HepG2 (cell line): ENCODE results near the gene WNK2. TPM values are rescaled to one million over a fixed set of nuclear protein-coding genes. Genes with fewer than 3 reads are reported as not detected.

Experiments used
- ATAC-seq: fragments of 200-7000 bp; cut with Tn5 transposase; 3 replicates; pipeline ENCODE4 v1.9.1; 2020; ENCODE audit warnings: mild to moderate bottlenecking, moderate library complexity
- BruUV-seq: library from RNA; stranded (reverse); fragments of 400-500 nt; replicated peaks from 2 replicates; lab custom pipeline; 2021; lab: Mats Ljungman, UMichigan
- CTCF ChIA-PET: fragments of 300-600 bp; formaldehyde crosslinking; extraction: SDS; loops from one replicate; lab custom pipeline; 2021; ENCODE audit warnings: low total read pairs, inconsistent platforms, low intra/inter-chr PET ratio; lab: Yijun Ruan, JAX
- POLR2A ChIA-PET: fragments of 350-600 bp; sonication (Branson Sonifier 250); formaldehyde crosslinking; loops from one replicate; lab custom pipeline; 2020; ENCODE audit warnings: antibody characterized with exemption, inconsistent platforms; lab: Yijun Ruan, JAX
- DNase-seq: peaks from one replicate; pipeline ENCODE4 v3.0.0-alpha.2; 2015; ENCODE audit warnings: low spot score
- FAIRE-seq: peaks from 3 replicates; lab custom pipeline; 2011; peaks lifted over from hg19 to GRCh38; lab: Jason Lieb, UNC
- H2AFZ ChIP-seq: one replicate; pipeline ENCODE4 v1.6.1; 2011; ENCODE audit warnings: low read length, inconsistent platforms
- H3K27ac ChIP-seq: fragments of 300-600 bp; 3 replicates; pipeline ENCODE4 v1.8.0; 2011; ENCODE audit warnings: mixed run types, mild to moderate bottlenecking, mixed read lengths, low read length, inconsistent platforms; ENCODE audit not compliant: insufficient read depth; ENCODE audit errors: extremely low read length
- H3K27me3 ChIP-seq, 2 experiments: fragments of 200-600 bp in 1 of 2; 2 replicates in 1 of 2; 3 replicates in 1 of 2; pipeline versions ENCODE4 v1.6.0 to v1.8.0; 2011; ENCODE audit warnings: low read length in 2 of 2, mild to moderate bottlenecking in 2 of 2, moderate library complexity in 2 of 2, inconsistent platforms in 1 of 2; ENCODE audit not compliant: insufficient read depth in 2 of 2, control insufficient read depth in 1 of 2
- H3K36me3 ChIP-seq, 2 experiments: fragments of 200-600 bp in 1 of 2; replicated peaks in 1 of 2; 2 replicates in 1 of 2; 3 replicates in 1 of 2; pipeline versions ENCODE4 v1.5.1 to v1.8.0; 2011; ENCODE audit warnings: low read length in 2 of 2, inconsistent platforms in 1 of 2; ENCODE audit not compliant: insufficient read depth in 2 of 2, control insufficient read depth in 1 of 2
- H3K4me1 ChIP-seq: 2 replicates; pipeline ENCODE4 v1.5.1; 2012; ENCODE audit warnings: low read length, inconsistent platforms; ENCODE audit not compliant: insufficient read depth
- H3K4me2 ChIP-seq: 2 replicates; pipeline ENCODE4 v1.6.0; 2011; ENCODE audit warnings: low read depth, low read length, inconsistent platforms
- H3K4me3 ChIP-seq, 3 experiments: fragments of 200-600 bp in 1 of 3; sonication (generic), shearing (Covaris generic) in 1 of 3; replicated peaks in 1 of 3; 2 replicates each; pipeline ENCODE4 v1.5.1; 2011 to 2016; ENCODE audit warnings: low read length in 3 of 3, inconsistent platforms in 2 of 3, low read depth in 2 of 3, mild to moderate bottlenecking in 2 of 3, control low read depth in 1 of 3, mixed read lengths in 1 of 3; ENCODE audit not compliant: insufficient read depth in 1 of 3
- H3K79me2 ChIP-seq: one replicate; pipeline ENCODE4 v1.6.1; 2011; ENCODE audit warnings: low read length, inconsistent platforms; ENCODE audit not compliant: insufficient read depth
- H3K9ac ChIP-seq: 2 replicates; pipeline ENCODE4 v1.6.0; 2011; ENCODE audit warnings: mild to moderate bottlenecking, low read depth, low read length, inconsistent platforms; ENCODE audit not compliant: insufficient read depth
- H3K9me3 ChIP-seq: 2 replicates; pipeline ENCODE4 v1.5.1; 2012; ENCODE audit warnings: mild to moderate bottlenecking, low read length
- H4K20me1 ChIP-seq: 2 replicates; pipeline ENCODE4 v1.6.0; 2011; ENCODE audit warnings: inconsistent platforms, mild to moderate bottlenecking, low read length, moderate library complexity; ENCODE audit not compliant: insufficient read depth
- AGO2 ChIP-seq: fragments of 200-400 bp; formaldehyde crosslinking; optimal IDR thresholded peaks from 2 replicates; pipeline ENCODE3; 2017; ENCODE audit warnings: mild to moderate bottlenecking, low read depth, low read length, moderate library complexity
- ARHGAP35 ChIP-seq: sonication (generic); formaldehyde crosslinking; IDR thresholded peaks from 2 replicates; pipeline ENCODE4 v1.9.0; 2022; ENCODE audit warnings: mild to moderate bottlenecking, inconsistent platforms, moderate library complexity, missing genetic modification reagents, borderline replicate concordance
- HNF4G ChIP-seq, 2 experiments: sonication (generic) in 1 of 2; formaldehyde crosslinking in 1 of 2; IDR thresholded peaks; 2 replicates each; pipeline versions ENCODE4 v1.4.0 to v1.6.1; 2011 to 2020; ENCODE audit warnings: borderline replicate concordance in 2 of 2, low read depth in 2 of 2, mild to moderate bottlenecking in 2 of 2, low read length in 1 of 2, missing genetic modification reagents in 1 of 2, moderate library complexity in 1 of 2
- IKZF4 ChIP-seq: sonication (generic); formaldehyde crosslinking; IDR thresholded peaks from 2 replicates; pipeline ENCODE4 v1.5.1; 2020; ENCODE audit warnings: borderline replicate concordance, mild to moderate bottlenecking, low read depth, missing genetic modification reagents; ENCODE audit errors: not compliant biosample characterization
- JARID2 ChIP-seq: sonication (generic); formaldehyde crosslinking; IDR thresholded peaks from 2 replicates; pipeline ENCODE4 v1.8.1; 2023; ENCODE audit warnings: missing genetic modification reagents, inconsistent platforms; ENCODE audit not compliant: insufficient replicate concordance
- JUN ChIP-seq: sonication (generic); formaldehyde crosslinking; IDR thresholded peaks from 2 replicates; pipeline ENCODE4 v1.4.0; 2020; ENCODE audit warnings: mild to moderate bottlenecking, missing genetic modification reagents
- KMT2A ChIP-seq: sonication (generic); formaldehyde crosslinking; IDR thresholded peaks from 2 replicates; pipeline ENCODE4 v1.4.0; 2020; ENCODE audit warnings: missing genetic modification reagents
- MAFF ChIP-seq: IDR thresholded peaks from 2 replicates; pipeline ENCODE4 v1.6.1; 2011; ENCODE audit warnings: low read depth, low read length, improper control_type of control experiment
- MEIS2 ChIP-seq: sonication (generic); formaldehyde crosslinking; IDR thresholded peaks from 2 replicates; pipeline ENCODE4 v1.9.0; 2021; ENCODE audit warnings: mild to moderate bottlenecking, missing genetic modification reagents
- ONECUT2 ChIP-seq: sonication (generic); formaldehyde crosslinking; IDR thresholded peaks from 2 replicates; pipeline ENCODE4 v1.4.0; 2020; ENCODE audit warnings: missing genetic modification reagents
- TARDBP ChIP-seq: sonication (generic); formaldehyde crosslinking; IDR thresholded peaks from 2 replicates; pipeline ENCODE4 v1.8.0; 2022; ENCODE audit warnings: mild to moderate bottlenecking, missing genetic modification reagents
- TCF12 ChIP-seq, 2 experiments: fragments of 450-650 bp in 1 of 2; sonication (generic) in 1 of 2; formaldehyde crosslinking in 1 of 2; IDR thresholded peaks; 2 replicates each; pipeline versions ENCODE4 v1.6.1 to v1.8.0; 2017 to 2022; ENCODE audit warnings: antibody characterized with exemption in 1 of 2, mild to moderate bottlenecking in 1 of 2, missing genetic modification reagents in 1 of 2, moderate library complexity in 1 of 2
- ZFP36L2 ChIP-seq: sonication (generic); formaldehyde crosslinking; IDR thresholded peaks from 2 replicates; pipeline ENCODE4 v1.4.0; 2020; ENCODE audit warnings: missing genetic modification reagents
- ZNF256 ChIP-seq: sonication (generic); formaldehyde crosslinking; conservative IDR thresholded peaks from 2 replicates; pipeline ENCODE4 v1.4.0; 2020; ENCODE audit warnings: missing genetic modification reagents
- ZNF567 ChIP-seq: sonication (generic); formaldehyde crosslinking; IDR thresholded peaks from 2 replicates; pipeline ENCODE4 v1.8.1; 2023; ENCODE audit warnings: mild to moderate bottlenecking, missing genetic modification reagents, borderline replicate concordance
- ZNF790 ChIP-seq: sonication (generic); formaldehyde crosslinking; IDR thresholded peaks from 2 replicates; pipeline ENCODE4 v1.8.0; 2022; ENCODE audit warnings: missing genetic modification reagents, mild to moderate bottlenecking, borderline replicate concordance
- ZNF879 ChIP-seq: sonication (generic); formaldehyde crosslinking; IDR thresholded peaks from 2 replicates; pipeline ENCODE4 v1.8.1; 2023; ENCODE audit warnings: missing genetic modification reagents
- ZSCAN31 ChIP-seq: sonication (generic); formaldehyde crosslinking; IDR thresholded peaks from 2 replicates; pipeline ENCODE4 v1.5.0; 2020; ENCODE audit warnings: low read depth, mild to moderate bottlenecking, missing genetic modification reagents
- WGBS: methylation state at CpG from one replicate; pipeline ENCODE4 v1.1.6; 2017; ENCODE audit warnings: low lambda C conversion rate; 5-methylcytosine and 5-hydroxymethylcytosine counted together
- in situ Hi-C: cut with HindIII; loops from 2 replicates; pipeline ENCODE4 v1.10.0; 2017; ENCODE audit warnings: low pct_unique_long_range_greater_than_20kb; ENCODE audit not compliant: extremely low pct_ligation_motif_present
- intact Hi-C: fragments of 100-400 bp; cut with micrococcal nuclease; formaldehyde crosslinking; loops from one replicate; pipeline ENCODE4 v1.10.0; 2022; ENCODE audit not compliant: unreplicated experiment
- polyA plus RNA-seq, 8 experiments: library from polyadenylated mRNA; depleted of rRNA in 3 of 8; stranded (reverse) in 7 of 8; unstranded in 1 of 8; fragments of >200 nt; fragmentation: Illumina TruSeq in 4 of 8; extraction: Trizol in 4 of 8; gene quantifications; 2 replicates each; pipeline versions ENCODE4 v1.2.1 to v1.2.3, GENCODE V29; 2011 to 2016; ENCODE audit warnings: low read depth in 4 of 8, missing spikeins in 1 of 8, mixed read lengths in 1 of 8; ENCODE audit not compliant: insufficient read depth in 1 of 8
- total RNA-seq, 5 experiments: library from RNA; depleted of rRNA; stranded (reverse); fragments of >200 nt; fragmentation: Illumina TruSeq; extraction: Trizol; gene quantifications; 2 replicates each; pipeline ENCODE4 v1.2.3, GENCODE V29; 2016; ENCODE audit warnings: low read depth in 1 of 5
- TF ChIP-seq, protein P1 (sequence below): sonication (generic); formaldehyde crosslinking; IDR thresholded peaks from 2 replicates; pipeline ENCODE4 v1.8.0; 2022; ENCODE audit warnings: low read depth, missing genetic modification reagents

Gene WNK2
- total and polyA plus RNA-seq, 2 of the 13 experiments (the other 11 are each of a cell fraction or from before 2014, with no cell fraction given) = 10.5 to 12.0 TPM

- Histone ChIP-seq H3K4me1 (peaks cover 25% of the 10 kb centered on the region), H3K36me3 (peaks cover 2 to 8% of the 10 kb centered on the region in 2 experiments; a peak in 3 of 5 replicates), H3K27me3 (no peaks in the 10 kb centered on the region), H2AFZ (no peak overlapping the region), H3K9ac (no peak overlapping the region), H3K4me3 (no peak overlapping the region), H3K4me2 (no peak overlapping the region), H3K27ac (no peak overlapping the region), H3K9me3 (no peaks in the 10 kb centered on the region), H4K20me1 (no peaks in the 10 kb centered on the region), H3K79me2 (no peaks in the 10 kb centered on the region)
- TF ChIP-seq HNF4G (IDR thresholded peaks at IDR 0.05; ENCODE audit: borderline replicate concordance, low read depth, low read length) = no peak
- TF ChIP-seq HNF4G (CRISPR knock-in tag; IDR thresholded peaks at IDR 0.05; ENCODE audit: borderline replicate concordance, low read depth) = no peak
- no peak for TF ChIP-seq ONECUT2
- TF ChIP-seq, protein P1, sequence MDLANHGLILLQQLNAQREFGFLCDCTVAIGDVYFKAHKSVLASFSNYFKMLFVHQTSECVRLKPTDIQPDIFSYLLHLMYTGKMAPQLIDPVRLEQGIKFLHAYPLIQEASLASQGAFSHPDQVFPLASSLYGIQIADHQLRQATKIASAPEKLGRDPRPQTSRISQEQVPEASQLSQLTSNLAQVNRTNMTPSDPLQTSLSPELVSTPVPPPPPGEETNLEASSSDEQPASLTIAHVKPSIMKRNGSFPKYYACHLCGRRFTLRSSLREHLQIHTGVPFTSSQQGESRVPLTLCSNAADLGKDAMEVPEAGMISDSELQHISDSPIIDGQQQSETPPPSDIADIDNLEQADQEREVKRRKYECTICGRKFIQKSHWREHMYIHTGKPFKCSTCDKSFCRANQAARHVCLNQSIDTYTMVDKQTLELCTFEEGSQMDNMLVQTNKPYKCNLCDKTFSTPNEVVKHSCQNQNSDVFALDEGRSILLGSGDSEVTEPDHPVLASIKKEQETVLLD (CRISPR knock-in tag) = no peak
- TF ChIP-seq JARID2 (CRISPR knock-in tag) = no peak
- no peak for TF ChIP-seq ARHGAP35 (CRISPR knock-in tag)
- TF ChIP-seq ZSCAN31 (CRISPR knock-in tag) = no peak
- no peak for TF ChIP-seq MAFF
- TF ChIP-seq ZNF567 = no peak
- TF ChIP-seq ZNF879 (CRISPR knock-in tag) = no peak
- no peak for TF ChIP-seq TARDBP (CRISPR knock-in tag)
- TF ChIP-seq JUN (CRISPR knock-in tag) = no peak
- no peak for TF ChIP-seq ZFP36L2 (CRISPR knock-in tag)
- TF ChIP-seq ZNF790 = no peak
- TF ChIP-seq IKZF4 = no peak
- no peak for TF ChIP-seq TCF12 (IDR thresholded peaks at IDR 0.05)
- no peak for TF ChIP-seq TCF12 (CRISPR knock-in tag; IDR thresholded peaks at IDR 0.05)
- no peak for TF ChIP-seq AGO2
- no peak for TF ChIP-seq ZNF256 (CRISPR knock-in tag)
- no peak for TF ChIP-seq KMT2A (CRISPR knock-in tag)
- TF ChIP-seq MEIS2 (CRISPR knock-in tag) = no peak
- in situ Hi-C loops (no loop called here), intact Hi-C loops (no loop called here)
- WGBS = 94% methylated on average over 6 of the region's 6 CpGs
- DNase-seq (no peak), FAIRE-seq (no peak), ATAC-seq (no peak)
- ChIA-PET POLR2A (interaction anchor here (1.9 kb wide), 1 partner anchor 13 kb away, joined by 9 read pairs; no protein-coding TSS in a partner anchor), CTCF (no interaction called here)
- no TSS peak for BruUV-seq
Observed at GRCh38 chr9:93286252-93287188, 102.6 kb downstream of the WNK2 start.
